Fibroblast of villous mesenchyme (primary cell): ENCODE data around the gene MADD. TPM values are rescaled to one million over a fixed set of nuclear protein-coding genes. Genes with fewer than 3 reads are reported as not detected.

ENCODE experiments used
- DNase-seq: peaks from one replicate; pipeline ENCODE4 v3.0.0-alpha.2; 2010; ENCODE audit warnings: low read depth
- H3K4me3 ChIP-seq: 2 replicates; pipeline ENCODE4 v1.5.1; 2011; ENCODE audit warnings: low read depth, mild to moderate bottlenecking, low read length
- total RNA-seq: library from RNA; depleted of rRNA; stranded (reverse); fragments of >200 nt; gene quantifications from 2 replicates; pipeline ENCODE4 v1.2.3, GENCODE V29; 2012
- TF ChIP-seq, protein P1 (sequence below): IDR thresholded peaks from 2 replicates; pipeline ENCODE4 v1.5.1; 2012; ENCODE audit warnings: low read depth, mild to moderate bottlenecking, low read length; ENCODE audit not compliant: insufficient read depth

MADD gene
- total RNA-seq, 1 donor = 27.2 TPM

DNA sequence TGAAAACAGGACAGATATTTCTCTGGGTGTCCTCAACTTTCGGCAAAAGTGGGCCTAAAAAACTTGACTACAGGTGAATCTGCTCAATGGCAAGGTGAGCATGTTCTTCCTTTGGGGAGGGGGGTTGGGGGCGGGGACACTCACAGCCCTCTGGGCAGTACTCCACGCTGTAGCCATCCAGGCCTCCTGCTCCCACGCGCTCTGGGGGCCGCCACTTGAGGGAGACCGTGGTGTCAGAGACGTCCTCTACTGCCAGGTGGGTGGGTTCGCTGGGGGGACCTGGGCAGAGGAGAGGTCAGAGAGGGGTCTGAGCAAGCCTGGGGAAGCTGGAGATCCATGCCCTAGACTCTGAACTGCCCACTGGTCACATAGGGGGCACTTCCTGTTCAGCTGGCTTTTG, 65.8 kb downstream of the MADD start:
- TF ChIP-seq, protein P1, sequence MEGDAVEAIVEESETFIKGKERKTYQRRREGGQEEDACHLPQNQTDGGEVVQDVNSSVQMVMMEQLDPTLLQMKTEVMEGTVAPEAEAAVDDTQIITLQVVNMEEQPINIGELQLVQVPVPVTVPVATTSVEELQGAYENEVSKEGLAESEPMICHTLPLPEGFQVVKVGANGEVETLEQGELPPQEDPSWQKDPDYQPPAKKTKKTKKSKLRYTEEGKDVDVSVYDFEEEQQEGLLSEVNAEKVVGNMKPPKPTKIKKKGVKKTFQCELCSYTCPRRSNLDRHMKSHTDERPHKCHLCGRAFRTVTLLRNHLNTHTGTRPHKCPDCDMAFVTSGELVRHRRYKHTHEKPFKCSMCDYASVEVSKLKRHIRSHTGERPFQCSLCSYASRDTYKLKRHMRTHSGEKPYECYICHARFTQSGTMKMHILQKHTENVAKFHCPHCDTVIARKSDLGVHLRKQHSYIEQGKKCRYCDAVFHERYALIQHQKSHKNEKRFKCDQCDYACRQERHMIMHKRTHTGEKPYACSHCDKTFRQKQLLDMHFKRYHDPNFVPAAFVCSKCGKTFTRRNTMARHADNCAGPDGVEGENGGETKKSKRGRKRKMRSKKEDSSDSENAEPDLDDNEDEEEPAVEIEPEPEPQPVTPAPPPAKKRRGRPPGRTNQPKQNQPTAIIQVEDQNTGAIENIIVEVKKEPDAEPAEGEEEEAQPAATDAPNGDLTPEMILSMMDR = no peak
- no peak for DNase-seq
- H3K4me3 ChIP-seq = no peak overlapping the region

DNA sequence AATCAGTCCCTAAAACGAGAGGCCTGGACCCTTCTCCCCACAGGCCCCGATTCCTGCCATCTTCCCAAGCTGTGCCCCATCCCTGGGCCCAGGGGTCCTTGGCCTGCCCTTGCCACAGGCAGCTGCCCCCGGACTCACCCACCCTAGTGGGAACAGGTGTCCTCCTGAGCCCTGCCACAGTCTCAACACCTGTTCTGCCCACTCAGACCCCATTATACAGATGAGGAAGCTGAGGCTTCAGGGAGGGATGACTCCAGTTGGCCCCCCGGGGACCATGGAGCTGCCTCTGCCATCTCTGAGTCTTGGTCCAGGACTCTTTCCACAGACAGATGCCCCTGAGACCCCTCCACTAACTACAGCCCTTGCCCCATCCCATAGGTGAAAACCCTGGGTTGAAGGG, 66.7 kb downstream of the MADD start:
- no peak overlapping the region for H3K4me3 ChIP-seq
- no peak for DNase-seq
- TF ChIP-seq, protein P1 = no peak

DNA sequence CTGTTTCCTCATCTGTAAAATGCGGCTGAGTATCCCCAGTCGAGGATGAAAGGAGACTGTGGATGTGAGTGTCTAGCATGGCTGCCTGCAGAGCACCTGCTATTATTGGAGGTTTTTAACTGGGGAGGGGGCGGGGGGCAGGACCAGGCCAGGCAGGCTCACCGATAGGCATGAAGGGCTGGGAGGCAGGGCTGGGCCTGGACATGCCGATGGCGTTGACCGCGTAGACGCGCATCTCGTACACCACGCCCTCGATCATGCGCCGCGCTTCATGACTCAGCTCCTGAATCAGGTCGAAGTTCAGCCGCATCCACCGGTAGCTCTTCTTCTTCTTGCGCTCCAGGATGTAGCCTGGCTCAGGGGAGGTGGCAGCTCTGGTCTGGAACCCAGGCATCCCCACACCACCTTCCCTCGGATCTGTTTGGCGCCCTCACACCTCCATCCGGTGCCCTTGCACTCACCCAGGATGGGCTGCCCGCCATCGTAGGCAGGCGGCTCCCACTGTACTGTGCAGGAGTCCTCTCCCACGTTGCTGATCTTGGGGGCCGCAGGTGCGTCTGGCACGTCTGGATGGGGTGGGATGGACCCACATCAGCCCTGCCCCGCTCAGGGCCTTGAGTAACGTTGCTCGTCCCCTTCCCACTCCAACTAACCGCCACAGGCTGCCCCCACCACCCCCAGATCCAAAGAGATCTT, 67.4 kb downstream of the MADD start:
- no peak for DNase-seq
- TF ChIP-seq, protein P1 = no peak
- H3K4me3 ChIP-seq = no peak overlapping the region

DNA sequence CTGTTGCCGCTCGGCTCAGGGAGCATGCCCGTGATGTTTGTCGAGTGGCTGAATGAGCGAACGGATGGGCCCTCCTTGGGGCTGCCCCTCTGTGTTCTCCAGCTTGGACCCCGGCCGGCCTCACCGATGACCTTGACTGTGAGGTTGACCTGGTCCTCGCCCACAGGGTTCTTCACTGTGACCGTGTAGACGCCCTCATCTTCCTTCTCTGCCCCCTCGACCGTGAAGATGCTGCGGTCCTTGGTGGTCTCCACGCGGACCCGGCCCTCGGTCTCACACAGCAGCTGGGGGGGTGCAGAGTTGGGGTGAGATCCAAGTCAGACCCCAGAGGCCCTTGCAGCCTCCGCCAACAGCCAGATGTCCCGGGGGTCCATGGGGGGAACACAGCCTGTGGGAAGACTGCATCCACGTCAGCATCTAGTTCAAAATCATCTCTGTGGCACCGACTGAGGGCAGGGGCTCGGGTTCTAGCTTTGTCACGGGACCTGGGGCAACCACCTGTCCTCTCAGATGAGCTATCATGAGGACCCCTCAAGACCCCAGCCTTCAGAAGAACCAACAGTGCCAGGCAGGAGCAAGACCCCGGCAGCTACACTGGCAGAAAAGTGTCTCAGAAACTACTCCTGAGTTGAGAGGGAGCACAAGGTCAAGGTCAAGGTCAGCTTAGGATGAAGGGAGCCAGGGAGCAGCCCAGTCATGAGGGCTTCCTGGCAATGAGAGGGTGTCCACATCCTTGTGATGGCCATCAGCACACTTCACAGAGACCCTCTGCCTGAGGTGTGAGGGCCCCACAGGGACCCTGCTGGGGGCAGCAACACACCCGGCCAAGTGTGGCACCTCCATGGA, 68.7 kb downstream of the MADD start:
- TF ChIP-seq, protein P1 = no peak
- no peak for DNase-seq

DNA sequence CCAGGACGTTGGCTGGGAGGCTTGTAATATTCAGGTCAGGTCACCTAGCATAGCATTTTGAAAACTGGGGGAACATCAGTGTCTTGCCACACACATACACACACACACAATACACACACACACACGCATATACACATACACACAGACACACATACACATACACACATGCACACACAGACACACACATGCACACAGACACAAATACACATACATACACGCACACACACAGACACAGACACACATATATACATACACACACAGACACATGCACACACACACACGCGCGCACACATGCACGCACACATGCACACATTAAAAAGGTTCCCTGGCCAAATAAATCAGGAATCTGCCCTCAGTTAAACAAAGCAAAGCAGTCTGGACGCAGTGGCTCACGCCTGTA, 70.1 kb downstream of the MADD start:
- DNase-seq = no peak
- no peak overlapping the region for H3K4me3 ChIP-seq
- TF ChIP-seq, protein P1 = no peak

More for the DNA sequence above, 68.7 kb downstream of the MADD start:
- H3K4me3 ChIP-seq = no peak overlapping the region

DNA sequence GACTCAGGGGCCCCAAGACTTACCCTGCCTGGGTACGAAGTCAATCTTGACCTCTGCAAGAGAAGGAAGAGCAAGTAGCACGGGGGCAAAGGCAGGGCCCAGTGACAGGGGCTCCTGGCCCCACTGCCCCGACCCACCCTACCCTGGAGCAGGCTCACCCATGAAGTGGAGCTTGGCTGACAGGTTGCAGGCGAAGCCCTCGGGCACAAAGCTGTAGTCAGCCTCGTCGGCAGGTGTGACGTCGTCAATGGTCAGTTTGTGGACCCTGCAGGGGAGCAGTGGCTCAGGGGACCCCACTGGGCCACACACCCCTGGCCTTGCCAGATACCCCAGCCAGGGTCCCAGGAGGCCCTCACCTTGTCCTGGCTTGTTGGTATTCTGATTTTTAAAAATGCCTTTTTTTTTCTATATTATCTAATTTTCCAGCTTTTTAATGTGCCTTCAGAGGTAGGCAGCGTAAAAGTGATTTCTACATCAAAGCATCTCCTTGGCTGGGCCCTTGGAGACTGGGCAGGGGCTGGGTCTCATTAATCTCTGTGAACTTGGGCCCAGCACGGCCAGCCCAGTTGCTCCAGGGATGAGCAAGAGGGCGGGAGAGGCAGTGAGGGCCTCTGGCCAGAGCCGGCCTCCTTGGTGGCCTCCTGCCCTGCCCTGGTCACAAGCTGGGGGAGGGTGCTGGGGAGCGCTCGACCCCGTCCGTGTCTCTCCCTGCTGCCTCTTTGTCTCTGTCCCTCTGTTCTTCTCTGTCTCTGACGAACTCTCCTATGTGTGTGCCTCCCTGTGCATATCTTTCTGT, 71.2 kb downstream of the MADD start:
- no peak for DNase-seq
- H3K4me3 ChIP-seq = no peak overlapping the region
- TF ChIP-seq, protein P1 = no peak
